ENCODE results near the gene SRGN.

Gene SRGN

GRCh38 chr10:69061305-69062161 lies 26.4 kb upstream of the SRGN start:
- peak; percentile 25 for DNase-seq (ENCODE audit: low read depth)

GRCh38 chr10:69062901-69063300 lies 25.0 kb upstream of the SRGN start:
- DNase-seq (ENCODE audit: low read depth): no peak

- DNase-seq (ENCODE audit: low read depth): no peak
Observed at GRCh38 chr10:69064762-69065328, 23.1 kb upstream of the SRGN start.

GRCh38 chr10:69065406-69066361 lies 22.2 kb upstream of the SRGN start:
- DNase-seq (ENCODE audit: low read depth): no peak

GRCh38 chr10:69067189-69067588 lies 20.7 kb upstream of the SRGN start:
- no peak for DNase-seq (ENCODE audit: low read depth)

GRCh38 chr10:69068549-69068948 lies 19.4 kb upstream of the SRGN start:
- DNase-seq (ENCODE audit: low read depth): no peak

GRCh38 chr10:69069090-69070042 lies 18.5 kb upstream of the SRGN start:
- DNase-seq (ENCODE audit: low read depth): no peak

GRCh38 chr10:69070951-69071350 lies 17.0 kb upstream of the SRGN start:
- DNase-seq (ENCODE audit: low read depth): no peak

GRCh38 chr10:69071610-69072009 lies 16.3 kb upstream of the SRGN start:
- no peak for DNase-seq (ENCODE audit: low read depth)

GRCh38 chr10:69073026-69073425 lies 14.9 kb upstream of the SRGN start:
- DNase-seq (ENCODE audit: low read depth): no peak

- no peak for DNase-seq (ENCODE audit: low read depth)
Observed at GRCh38 chr10:69073736-69074364, 14.1 kb upstream of the SRGN start.

- no peak for DNase-seq (ENCODE audit: low read depth)
Observed at GRCh38 chr10:69074532-69074931, 13.4 kb upstream of the SRGN start.

GRCh38 chr10:69075431-69075830 lies 12.5 kb upstream of the SRGN start:
- DNase-seq (ENCODE audit: low read depth): no peak

- DNase-seq (ENCODE audit: low read depth): no peak
Observed at GRCh38 chr10:69078311-69078710, 9.6 kb upstream of the SRGN start.

- DNase-seq (ENCODE audit: low read depth): no peak
Observed at GRCh38 chr10:69080226-69080625, 7.7 kb upstream of the SRGN start.

GRCh38 chr10:69086001-69086509 lies 1.8 kb upstream of the SRGN start:
- no peak for DNase-seq (ENCODE audit: low read depth)

GRCh38 chr10:69088471-69088769 lies 517 bp downstream of the SRGN start:
- no peak for DNase-seq (ENCODE audit: low read depth)

- DNase-seq (ENCODE audit: low read depth): peak; percentile 27
Observed at GRCh38 chr10:69088801-69089501, 1.0 kb downstream of the SRGN start.

GRCh38 chr10:69089638-69090599 lies 2.0 kb downstream of the SRGN start:
- peak; percentile 54 for DNase-seq (ENCODE audit: low read depth)
